Brain microvascular endothelial cell (primary cell): ENCODE data around the gene MLST8.

Experiments used
- DNase-seq: peaks from one replicate; pipeline ENCODE4 v3.0.0-alpha.2; 2020
- H3K27ac ChIP-seq: fragments of 250-450 bp; sonication (Bioruptor Pico); 2 replicates; pipeline ENCODE4 v1.5.1; 2020; ENCODE audit warnings: mild to moderate bottlenecking, moderate library complexity
- H3K27me3 ChIP-seq: fragments of 250-450 bp; sonication (Bioruptor Pico); replicated peaks from 2 replicates; pipeline ENCODE4 v1.5.1; 2020; ENCODE audit warnings: mild to moderate bottlenecking
- H3K36me3 ChIP-seq: fragments of 250-450 bp; sonication (Bioruptor Pico); replicated peaks from 2 replicates; pipeline ENCODE4 v1.5.1; 2020; ENCODE audit warnings: mild to moderate bottlenecking
- H3K4me3 ChIP-seq: 2 replicates; pipeline ENCODE4 v1.5.1; 2011; ENCODE audit warnings: low read depth, mild to moderate bottlenecking, control low read depth, low read length, moderate library complexity
- CTCF ChIP-seq: IDR thresholded peaks from 2 replicates; pipeline ENCODE4 v1.5.1; 2011; ENCODE audit warnings: low read depth, mild to moderate bottlenecking, moderate library complexity, low read length, control low read depth, inconsistent platforms; ENCODE audit errors: missing control alignments
- in situ Hi-C: cut with HindIII; loops from 2 replicates; pipeline ENCODE4 v1.10.0; 2017; ENCODE audit warnings: low sequenced_read_pairs, low pct_ligation_motif_present

Gene MLST8

GRCh38 chr16:2205104-2205966, at the start of gene MLST8:
Gene MLST8, plus strand, starts transcription at chr16:2205454. Its CDS starts 632 bp downstream, at chr16:2206086.
- Histone ChIP-seq H3K27me3 (no peaks in the 10 kb centered on the region), H3K36me3 (peaks cover 22% of the 10 kb centered on the region), H3K4me3 (peak within 1 kb of the TSS; percentile 97), H3K27ac (peak within 1 kb of the TSS; percentile 94)
- in situ Hi-C loops: no loop called here
- peak; percentile 56 for DNase-seq
- no peak for TF ChIP-seq CTCF

- peak overlapping the region; percentile 87 for H3K4me3 ChIP-seq
- TF ChIP-seq CTCF: no peak
- peak overlapping the region; percentile 49 for H3K27ac ChIP-seq
- H3K27me3 ChIP-seq: no peaks in the 10 kb centered on the region
- in situ Hi-C loops: no loop called here
- DNase-seq: peak; percentile 57
- peaks cover 35% of the 10 kb centered on the region for H3K36me3 ChIP-seq
These were observed 49.0 kb upstream of the MLST8 start for GRCh38 chr16:2155977-2156848.

- in situ Hi-C loops: no loop called here
- peak overlapping the region; percentile 87 for H3K4me3 ChIP-seq
These were observed 48.4 kb upstream of the MLST8 start for GRCh38 chr16:2156849-2157224.

GRCh38 chr16:2157480-2158261, 47.6 kb upstream of the MLST8 start:
- Histone ChIP-seq H3K27me3 (no peaks in the 10 kb centered on the region), H3K4me3 (no peak overlapping the region), H3K36me3 (peaks cover 22% of the 10 kb centered on the region), H3K27ac (no peak overlapping the region)
- TF ChIP-seq CTCF: no peak
- in situ Hi-C loops: no loop called here
- no peak for DNase-seq

More at GRCh38 chr16:2156849-2157224, 48.4 kb upstream of the MLST8 start:
- no peak for TF ChIP-seq CTCF
- DNase-seq: no peak
- Histone ChIP-seq H3K36me3 (peaks cover 28% of the 10 kb centered on the region), H3K27ac (peak overlapping the region; percentile 12), H3K27me3 (no peaks in the 10 kb centered on the region)

- Histone ChIP-seq H3K36me3 (peaks cover 17% of the 10 kb centered on the region), H3K27me3 (no peaks in the 10 kb centered on the region), H3K4me3 (peak overlapping the region; percentile 3), H3K27ac (peak overlapping the region; percentile 86)
- in situ Hi-C loops: no loop called here
- DNase-seq: no peak
- TF ChIP-seq CTCF: no peak
These were observed 47.0 kb upstream of the MLST8 start for GRCh38 chr16:2158262-2158638.
